Suppressor macrophage (primary cell): ENCODE results near the gene RAB40C.

Experiments
- DNase-seq, 4 experiments: peaks; one replicate each; pipeline ENCODE4 v3.0.0-alpha.2; 2020 to 2022

Gene RAB40C

GRCh38 chr16:648781-649589, 59.1 kb downstream of the RAB40C start, which contains the start of gene WDR90:
Gene WDR90, plus strand, starts transcription at chr16:649365. Its CDS starts 52 bp downstream, at chr16:649417.
- peak; percentile 96 to 98 (median 97) for DNase-seq

GRCh38 chr16:649631-650030, 59.8 kb downstream of the RAB40C start:
- peak; percentile 11 to 58 (median 34) for DNase-seq

DNA sequence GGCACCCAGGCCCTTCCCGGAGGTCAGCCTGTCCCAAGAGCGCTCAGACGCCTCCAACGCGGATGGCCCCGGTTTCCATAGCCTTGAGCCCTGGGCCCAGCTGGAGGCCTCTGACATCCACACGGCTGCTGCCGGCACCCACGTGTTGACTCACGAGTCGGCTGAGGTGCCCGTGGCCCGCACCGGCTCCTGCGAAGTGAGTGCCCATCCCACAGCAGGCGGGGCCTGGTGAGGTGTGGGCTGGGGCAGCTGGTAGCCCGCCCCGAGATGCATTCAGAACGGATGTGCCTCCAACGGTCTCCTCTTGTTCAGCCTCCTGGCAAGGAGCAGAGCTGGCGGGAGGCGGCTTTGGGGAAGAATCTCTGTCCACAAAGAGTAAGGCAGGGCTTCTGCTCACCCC, 62.0 kb downstream of the RAB40C start:
- DNase-seq = no peak

- DNase-seq = no peak
Observed at GRCh38 chr16:652454-653305, 62.8 kb downstream of the RAB40C start.

- no peak for DNase-seq
Observed at GRCh38 chr16:654034-654433, 64.2 kb downstream of the RAB40C start.

DNA sequence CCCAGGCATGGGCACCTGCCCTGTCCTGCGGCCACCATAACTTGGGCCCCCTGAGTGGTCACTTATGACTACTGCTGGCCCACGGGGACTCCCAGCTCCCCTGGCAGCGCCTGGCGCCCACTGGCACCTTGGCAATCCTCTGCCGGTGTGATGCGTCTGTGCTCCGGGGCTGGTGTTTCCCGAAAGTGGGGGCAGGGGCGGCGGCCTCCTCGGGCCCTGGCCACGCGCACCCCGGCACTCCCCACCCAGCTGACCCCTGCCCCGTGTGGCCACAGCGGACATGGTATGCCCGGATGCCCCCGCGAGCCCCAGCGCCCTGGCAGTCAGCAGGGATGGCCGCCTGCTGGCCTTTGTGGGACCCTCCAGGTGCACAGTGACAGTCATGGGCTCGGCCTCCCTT, 67.6 kb downstream of the RAB40C start:
- no peak for DNase-seq

GRCh38 chr16:658679-659571, 69.1 kb downstream of the RAB40C start:
- DNase-seq = no peak

- DNase-seq = no peak
Observed at GRCh38 chr16:659618-660017, 69.8 kb downstream of the RAB40C start.

GRCh38 chr16:660132-660458, 70.2 kb downstream of the RAB40C start:
- no peak for DNase-seq

GRCh38 chr16:660459-661183, 70.8 kb downstream of the RAB40C start:
- peak; percentile 92 to 97 (median 96) for DNase-seq

DNA sequence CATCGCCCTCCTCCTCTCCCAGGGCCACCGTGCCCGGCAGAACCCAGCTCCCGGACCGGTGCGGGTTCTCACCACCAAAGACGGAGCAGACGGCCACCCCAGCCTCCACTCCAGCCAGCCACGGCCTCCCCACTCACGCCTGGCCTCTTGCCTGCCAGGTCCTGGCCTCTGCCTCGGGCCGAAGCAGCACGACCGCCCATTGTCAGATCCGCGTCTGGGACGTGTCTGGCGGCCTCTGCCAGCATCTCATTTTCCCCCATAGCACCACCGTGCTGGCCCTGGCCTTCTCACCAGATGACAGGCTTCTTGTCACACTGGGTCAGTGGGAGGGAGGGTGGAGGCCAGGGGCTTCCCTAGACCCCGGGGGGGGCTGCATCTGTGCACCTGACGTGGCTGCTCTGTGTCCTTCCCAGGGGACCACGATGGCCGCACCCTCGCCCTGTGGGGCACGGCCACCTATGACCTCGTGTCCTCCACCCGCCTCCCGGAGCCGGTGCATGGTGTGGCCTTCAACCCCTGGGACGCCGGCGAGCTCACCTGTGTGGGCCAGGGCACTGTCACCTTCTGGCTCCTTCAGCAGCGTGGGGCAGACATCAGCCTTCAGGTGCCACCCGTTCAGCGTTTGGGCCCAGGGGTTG, 71.4 kb downstream of the RAB40C start:
- no peak for DNase-seq

DNA sequence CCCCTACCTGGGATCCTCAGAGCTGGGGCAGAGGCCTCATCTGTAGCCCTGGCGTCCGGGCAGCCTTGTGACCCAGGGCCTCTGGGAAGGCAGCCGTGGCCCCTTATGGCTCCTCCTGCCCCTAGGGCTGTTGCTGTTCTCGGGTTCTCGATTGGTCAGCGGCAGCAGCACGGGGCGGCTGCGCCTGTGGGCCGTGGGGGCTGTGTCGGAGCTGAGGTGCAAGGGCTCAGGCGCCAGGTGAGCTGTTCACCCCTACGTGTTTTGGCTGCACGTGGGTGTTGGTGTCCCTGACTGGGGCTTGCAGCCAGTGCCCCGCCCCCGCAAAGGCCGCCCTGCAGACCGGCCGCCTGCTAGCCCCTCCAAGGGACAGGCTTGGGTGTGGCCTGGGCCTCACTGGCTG, 72.2 kb downstream of the RAB40C start:
- no peak for DNase-seq

DNA sequence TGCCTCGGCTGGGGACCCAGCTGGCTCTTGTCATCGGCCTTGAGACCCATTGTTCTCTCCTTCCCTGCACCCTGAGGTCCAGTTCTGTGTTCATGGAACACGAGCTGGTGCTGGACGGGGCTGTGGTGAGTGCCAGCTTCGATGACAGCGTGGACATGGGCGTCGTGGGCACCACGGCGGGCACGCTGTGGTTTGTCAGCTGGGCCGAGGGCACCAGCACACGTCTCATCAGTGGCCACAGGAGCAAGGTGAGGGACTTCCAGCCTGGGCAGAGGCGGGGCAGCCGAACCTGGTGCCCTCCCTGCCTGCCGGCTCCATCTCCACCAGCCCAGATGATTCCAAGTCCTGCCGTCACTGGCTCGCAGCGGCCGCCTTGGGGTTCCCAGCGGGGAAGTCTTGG, 72.7 kb downstream of the RAB40C start:
- no peak for DNase-seq

- DNase-seq = no peak
Observed at GRCh38 chr16:666572-666971, 76.7 kb downstream of the RAB40C start.

DNA sequence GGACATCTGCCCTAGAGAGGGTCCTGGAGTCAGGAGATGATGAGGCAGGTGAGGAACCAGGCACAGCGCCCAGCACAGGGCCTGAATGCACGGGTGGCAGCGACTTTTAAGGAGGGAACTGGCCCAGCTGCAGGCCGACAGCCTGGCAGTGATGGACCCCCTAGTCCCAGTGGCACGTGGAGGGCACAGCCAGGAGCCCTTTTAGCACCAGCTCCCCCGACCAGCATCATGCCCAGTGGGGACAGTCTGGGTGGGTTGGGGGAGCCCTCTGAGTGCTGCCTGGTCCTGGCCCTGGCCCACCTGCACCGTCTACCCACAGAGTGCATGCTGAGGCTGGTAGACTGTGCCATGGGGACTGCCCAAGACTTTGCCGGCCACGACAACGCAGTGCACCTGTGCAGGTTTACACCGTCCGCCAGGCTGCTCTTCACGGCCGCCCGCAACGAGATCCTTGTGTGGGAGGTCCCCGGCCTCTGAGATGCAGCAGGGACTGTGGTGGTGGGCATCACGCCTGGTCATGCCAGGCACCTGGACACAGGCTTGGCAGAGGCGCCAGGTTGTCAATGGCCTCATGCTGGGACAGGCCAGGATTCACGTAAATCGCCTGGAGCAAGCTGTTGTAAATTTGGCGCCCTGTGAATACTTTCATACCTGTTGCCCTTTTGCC, 77.4 kb downstream of the RAB40C start:
- DNase-seq = no peak

GRCh38 chr16:667780-668518, 78.1 kb downstream of the RAB40C start, which contains the start of gene RHOT2:
Gene RHOT2, plus strand, starts transcription at chr16:668132. Its CDS starts 68 bp downstream, at chr16:668200.
- peak; percentile 96 to 99 (median 98) for DNase-seq

- DNase-seq = peak in 3 of 4 experiments; percentile 7 to 41 (median 19)
Observed at GRCh38 chr16:668519-669171, 78.8 kb downstream of the RAB40C start.

DNA sequence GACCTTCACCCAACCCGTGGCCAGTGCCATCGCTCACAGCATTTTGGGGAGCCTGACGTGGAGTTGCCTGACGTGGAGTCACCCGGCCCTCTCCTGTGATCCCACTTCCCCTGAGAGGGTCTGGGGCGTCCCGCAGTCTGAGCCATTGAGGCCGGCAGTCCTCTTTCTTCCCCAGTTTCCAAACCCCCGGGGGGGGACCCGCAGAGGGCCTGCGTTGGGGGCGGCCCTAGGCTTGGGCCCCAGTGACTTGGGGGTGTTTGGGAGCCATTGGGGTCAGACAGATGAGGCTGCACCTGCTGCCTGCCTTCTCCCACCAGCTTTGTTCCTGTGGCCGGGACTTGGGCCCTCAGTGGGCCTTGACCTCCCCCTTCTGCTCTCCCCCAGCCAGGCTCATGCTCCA, 79.8 kb downstream of the RAB40C start:
- no peak for DNase-seq
